A673 (cell line): ENCODE data around the gene RIC8B. TPM values are rescaled to one million over a fixed set of nuclear protein-coding genes. Genes with fewer than 3 reads are reported as not detected.
A peak's percentile ranks its signal among the peaks of the same experiment; 100 is the strongest.

Source experiments
- BruUV-seq: library from RNA; stranded (reverse); fragments of 400-500 nt; replicated peaks from 2 replicates; lab custom pipeline; 2021; lab: Mats Ljungman, UMichigan
- CTCF ChIA-PET: fragments of 300-600 bp; sonication (Branson Sonifier 250); formaldehyde crosslinking; loops from one replicate; lab custom pipeline; 2022; ENCODE audit warnings: antibody characterized with exemption; lab: Charles Lee
- POLR2A ChIA-PET: fragments of 300-600 bp; sonication (Branson Sonifier 250); formaldehyde crosslinking; loops from one replicate; lab custom pipeline; 2022; ENCODE audit warnings: antibody characterized with exemption; ENCODE audit not compliant: low non-redundant PET; lab: Charles Lee
- DNase-seq: peaks from one replicate; pipeline ENCODE4 v3.0.0-alpha.2; 2015; ENCODE audit warnings: low spot score
- H3K27ac ChIP-seq: fragments of 200-600 bp; sonication (generic); 2 replicates; pipeline ENCODE4 v1.5.1; 2016; ENCODE audit warnings: mixed run types, low read depth, mild to moderate bottlenecking, mixed read lengths, antibody characterized with exemption, low read length; ENCODE audit not compliant: poor library complexity, severe bottlenecking
- H3K27me3 ChIP-seq: fragments of 200-600 bp; sonication (generic); replicated peaks from 2 replicates; pipeline ENCODE4 v1.6.1; 2017; ENCODE audit warnings: mixed run types, low read depth, mild to moderate bottlenecking, mixed read lengths, antibody characterized with exemption, low read length; ENCODE audit not compliant: insufficient read depth, poor library complexity
- H3K36me3 ChIP-seq: fragments of 200-600 bp; sonication (generic); 2 replicates; pipeline ENCODE4 v1.6.1; 2016; ENCODE audit warnings: mixed run types, mild to moderate bottlenecking, mixed read lengths, antibody characterized with exemption, low read length; ENCODE audit not compliant: insufficient read depth, poor library complexity, severe bottlenecking
- H3K4me1 ChIP-seq: fragments of 200-600 bp; sonication (generic); 2 replicates; pipeline ENCODE4 v1.6.1; 2017; ENCODE audit warnings: mixed run types, mild to moderate bottlenecking, mixed read lengths, antibody characterized with exemption, low read length; ENCODE audit not compliant: insufficient read depth, poor library complexity, severe bottlenecking
- H3K4me3 ChIP-seq: fragments of 200-600 bp; sonication (generic); 2 replicates; pipeline ENCODE4 v1.5.1; 2016; ENCODE audit warnings: low read depth, mixed run types, mild to moderate bottlenecking, mixed read lengths, low read length; ENCODE audit not compliant: poor library complexity, severe bottlenecking
- H3K9me3 ChIP-seq: fragments of 200-600 bp; sonication (generic); 2 replicates; pipeline ENCODE4 v1.6.1; 2016; ENCODE audit warnings: mixed run types, low read depth, mild to moderate bottlenecking, mixed read lengths, antibody characterized with exemption, low read length; ENCODE audit not compliant: poor library complexity, severe bottlenecking
- EZH2 ChIP-seq: fragments of 200-600 bp; sonication (generic); IDR thresholded peaks from 2 replicates; pipeline ENCODE4 v1.6.1; 2017; ENCODE audit warnings: borderline replicate concordance, low read depth, mild to moderate bottlenecking, mixed read lengths, antibody characterized with exemption, low read length; ENCODE audit not compliant: poor library complexity, severe bottlenecking
- intact Hi-C: fragments of 100-400 bp; cut with micrococcal nuclease; formaldehyde crosslinking; loops from one replicate; pipeline ENCODE4 v1.10.0; 2022; ENCODE audit not compliant: unreplicated experiment
- total RNA-seq: library from RNA; stranded (reverse); gene quantifications from 2 replicates; pipeline ENCODE4 v1.2.3, GENCODE V29; 2021
- TF ChIP-seq, protein P1 (sequence below): fragments of 300-800, 200-600 bp; sonication (generic); conservative IDR thresholded peaks from 2 replicates; pipeline ENCODE4 v1.5.1; 2017; ENCODE audit warnings: low read depth, mild to moderate bottlenecking, antibody characterized with exemption, low read length, moderate library complexity, mixed read lengths

Gene RIC8B
- total RNA-seq, 1 experiment from 2014 or later: 21.3 TPM

DNA sequence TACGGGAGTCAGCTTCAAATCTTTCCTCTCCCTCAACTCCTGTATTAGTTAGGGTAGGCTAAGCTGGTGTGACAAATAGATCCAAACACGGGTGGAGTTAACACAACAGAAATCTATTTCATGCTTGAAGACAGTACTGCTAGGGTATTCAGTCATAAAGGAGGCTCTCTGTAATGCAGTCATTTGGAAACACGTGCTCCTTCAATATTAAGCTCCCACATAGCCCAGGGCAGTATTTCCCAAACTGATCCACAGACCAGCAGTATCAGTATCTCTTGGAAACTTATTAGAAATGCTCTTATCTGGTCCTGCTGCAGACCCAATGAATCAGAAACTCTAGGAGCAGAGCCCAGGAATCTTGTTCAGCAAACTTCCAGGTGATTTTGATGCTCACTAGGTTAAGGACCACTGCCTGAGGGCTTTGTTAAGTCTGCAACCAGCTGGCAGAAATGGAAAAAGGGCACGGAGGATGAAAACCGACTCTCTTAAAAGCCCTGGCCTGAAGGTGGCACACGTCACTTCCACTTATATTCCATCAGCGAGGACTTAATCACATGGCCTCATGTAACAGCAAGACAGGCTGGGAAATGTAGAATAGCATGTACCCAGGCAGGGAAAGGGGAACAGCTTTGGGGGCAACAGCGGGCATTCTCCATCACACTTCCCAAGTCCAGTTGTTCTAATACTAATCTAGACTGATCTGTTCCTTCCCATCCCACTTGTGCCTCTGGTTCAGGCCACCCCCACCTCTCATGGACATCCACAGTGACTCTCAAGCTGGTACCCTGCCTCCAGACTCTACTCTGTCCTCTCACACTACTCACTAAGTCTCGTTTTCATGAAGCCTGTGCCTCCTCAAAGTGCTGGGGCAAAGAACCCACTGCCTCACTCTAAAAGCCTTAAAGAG lies 38.2 kb upstream of the RIC8B start:
- Histone ChIP-seq H3K27ac (no peak overlapping the region), H3K4me1 (no peaks in the 10 kb centered on the region), H3K4me3 (no peak overlapping the region), H3K27me3 (no peaks in the 10 kb centered on the region), H3K9me3 (no peaks in the 10 kb centered on the region), H3K36me3 (no peaks in the 10 kb centered on the region)
- no peak for TF ChIP-seq EZH2
- TF ChIP-seq, protein P1, sequence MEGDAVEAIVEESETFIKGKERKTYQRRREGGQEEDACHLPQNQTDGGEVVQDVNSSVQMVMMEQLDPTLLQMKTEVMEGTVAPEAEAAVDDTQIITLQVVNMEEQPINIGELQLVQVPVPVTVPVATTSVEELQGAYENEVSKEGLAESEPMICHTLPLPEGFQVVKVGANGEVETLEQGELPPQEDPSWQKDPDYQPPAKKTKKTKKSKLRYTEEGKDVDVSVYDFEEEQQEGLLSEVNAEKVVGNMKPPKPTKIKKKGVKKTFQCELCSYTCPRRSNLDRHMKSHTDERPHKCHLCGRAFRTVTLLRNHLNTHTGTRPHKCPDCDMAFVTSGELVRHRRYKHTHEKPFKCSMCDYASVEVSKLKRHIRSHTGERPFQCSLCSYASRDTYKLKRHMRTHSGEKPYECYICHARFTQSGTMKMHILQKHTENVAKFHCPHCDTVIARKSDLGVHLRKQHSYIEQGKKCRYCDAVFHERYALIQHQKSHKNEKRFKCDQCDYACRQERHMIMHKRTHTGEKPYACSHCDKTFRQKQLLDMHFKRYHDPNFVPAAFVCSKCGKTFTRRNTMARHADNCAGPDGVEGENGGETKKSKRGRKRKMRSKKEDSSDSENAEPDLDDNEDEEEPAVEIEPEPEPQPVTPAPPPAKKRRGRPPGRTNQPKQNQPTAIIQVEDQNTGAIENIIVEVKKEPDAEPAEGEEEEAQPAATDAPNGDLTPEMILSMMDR: 0 out of 2 replicates have a peak, but pooled peaks have one; percentile 17
- BruUV-seq: no TSS peak
- intact Hi-C loops: no loop called here
- ChIA-PET CTCF (no interaction called here), POLR2A (no interaction called here)
- peak; percentile 12 for DNase-seq

DNA sequence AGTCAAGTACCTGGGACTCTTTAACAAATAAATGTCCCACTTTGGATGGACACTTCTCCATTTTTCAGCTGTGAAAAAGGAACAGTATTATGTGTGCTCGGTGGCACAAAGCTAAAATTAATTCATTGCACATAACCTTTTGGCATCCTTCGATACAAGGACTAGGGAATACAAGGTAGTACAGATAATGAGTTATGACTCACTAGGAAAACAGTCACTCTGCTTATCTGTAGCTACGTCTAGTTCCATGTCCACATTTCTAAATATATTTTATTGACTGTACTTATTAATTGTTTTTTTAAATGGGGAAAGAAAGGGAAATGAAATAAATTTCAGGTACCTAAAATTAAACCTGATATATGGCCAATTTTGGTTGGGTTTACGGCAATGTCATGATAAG lies 35.2 kb upstream of the RIC8B start:
- no peak for TF ChIP-seq EZH2
- TF ChIP-seq, protein P1: no peak
- Histone ChIP-seq H3K4me1 (no peaks in the 10 kb centered on the region), H3K9me3 (no peaks in the 10 kb centered on the region), H3K27me3 (no peaks in the 10 kb centered on the region), H3K4me3 (no peak overlapping the region), H3K36me3 (no peaks in the 10 kb centered on the region), H3K27ac (no peak overlapping the region)
- CTCF ChIA-PET: no interaction called here
- intact Hi-C loops: no loop called here
- DNase-seq: no peak
- POLR2A ChIA-PET: no interaction called here
- no TSS peak for BruUV-seq

- H3K27me3 ChIP-seq: no peaks in the 10 kb centered on the region
- POLR2A ChIA-PET: no interaction called here
- intact Hi-C loops: no loop called here
- no peaks in the 10 kb centered on the region for H3K4me1 ChIP-seq
- CTCF ChIA-PET: no interaction called here
- H3K27ac ChIP-seq: no peak overlapping the region
- no peak for DNase-seq
- no peak overlapping the region for H3K4me3 ChIP-seq
- BruUV-seq: no TSS peak
- no peaks in the 10 kb centered on the region for H3K9me3 ChIP-seq
- TF ChIP-seq EZH2: no peak
- TF ChIP-seq, protein P1: no peak
- no peaks in the 10 kb centered on the region for H3K36me3 ChIP-seq
These were observed 34.5 kb upstream of the RIC8B start for GRCh38 chr12:106739815-106740530.
